ENCODE results near the gene CDK13. TPM values are rescaled to one million over a fixed set of nuclear protein-coding genes. Genes with fewer than 3 reads are reported as not detected.

CDK13 gene
- total and polyA plus RNA-seq, 9 of the 15 experiments (the other 6 are each of a cell fraction or from before 2014, with no cell fraction given): 9.8 to 46.1 (median 32.4) TPM

GRCh38 chr7:40033826-40034225 lies 83.8 kb downstream of the CDK13 start (continued):
- no peak for TF ChIP-seq BCLAF1 (IDR thresholded peaks at IDR 0.05; ENCODE audit: borderline replicate concordance in 1 of 2, control insufficient read depth in 1 of 2, low read depth in 2 of 2, low read length in 1 of 2)
- TF ChIP-seq SMARCA5 (IDR thresholded peaks at IDR 0.05): no peak

GRCh38 chr7:40041456-40041855 lies 91.4 kb downstream of the CDK13 start:
- Histone ChIP-seq H3K79me2 (ENCODE audit: control insufficient read depth, insufficient read depth, low read length) (no peaks in the 10 kb centered on the region), H3K9ac (ENCODE audit: insufficient read depth in 1 of 2, low read depth in 2 of 2, low read length in 2 of 2) (no peak overlapping the region), H2AFZ (ENCODE audit: low read depth, low read length) (no peak overlapping the region), H3K9me3 (replicated peaks; ENCODE audit: control insufficient read depth, insufficient read depth, low read depth, low read length) (no peaks in the 10 kb centered on the region), H3K4me2 (ENCODE audit: insufficient read depth, low read length) (no peak overlapping the region), H3K4me1 (replicated peaks in 1 of 2; ENCODE audit: control insufficient read depth in 2 of 2, insufficient read depth in 2 of 2, low read length in 2 of 2) (no peaks in the 10 kb centered on the region), H3K9me1 (ENCODE audit: control insufficient read depth, insufficient read depth, low read length) (no peaks in the 10 kb centered on the region), H4K20me1 (replicated peaks; ENCODE audit: control insufficient read depth, insufficient read depth, low read length) (no peaks in the 10 kb centered on the region), H3K36me3 (ENCODE audit: control insufficient read depth, insufficient read depth, low read length) (no peaks in the 10 kb centered on the region; the same call in 2 of the 3 replicates), H3K27ac (ENCODE audit: extremely low read depth, low read depth, low read length) (no peak overlapping the region), H3K27me3 (ENCODE audit: control insufficient read depth in 2 of 2, insufficient read depth in 2 of 2, low read length in 2 of 2) (no peaks in the 10 kb centered on the region), H3K4me3 (no peak overlapping the region)
- FAIRE-seq: no peak
- CTCF ChIA-PET (ENCODE audit: low intra/inter-chr PET ratio): no interaction called here
- 64% methylated on average over 2 of the region's 2 CpGs for WGBS (ENCODE audit: insufficient coverage, low coverage, missing lambda C conversion rate)
- ATAC-seq: no peak
- in situ Hi-C loops (cut with MboI) (no loop called here), intact Hi-C loops (cut with micrococcal nuclease) (no loop called here)
- no peak for DNase-seq (ENCODE audit: extremely low read depth in 1 of 4, low spot score in 3 of 4)
- no TSS peak for BruUV-seq (replicated peaks)
- POLR2A ChIA-PET: interaction anchor here (0.7 to 1.8 kb wide), 3 partner anchors 9 to 74 kb away, joined by 3 to 4 read pairs (median 4); no protein-coding TSS in a partner anchor
- TF ChIP-seq EHMT2 (IDR thresholded peaks at IDR 0.05): no peak
- TF ChIP-seq CLOCK (CRISPR knock-in tag; IDR thresholded peaks at IDR 0.05; ENCODE audit: borderline replicate concordance): no peak
- TF ChIP-seq NR2C1 (IDR thresholded peaks at IDR 0.05): no peak
- no peak for TF ChIP-seq NR2C1 (tag; IDR thresholded peaks at IDR 0.05)
- no peak for TF ChIP-seq MAFF (IDR thresholded peaks at IDR 0.05; ENCODE audit: low read length)
- TF ChIP-seq TSHZ1 (CRISPR knock-in tag; IDR thresholded peaks at IDR 0.05): no peak
- TF ChIP-seq NEUROD1 (IDR thresholded peaks at IDR 0.05; ENCODE audit: borderline replicate concordance, low read depth, low read length, partially characterized antibody): no peak
- no peak for TF ChIP-seq ETS2 (tag; IDR thresholded peaks at IDR 0.05; ENCODE audit: borderline replicate concordance, poor library complexity, severe bottlenecking)
- TF ChIP-seq HNRNPK (IDR thresholded peaks at IDR 0.05; ENCODE audit: low read depth, low read length, poor library complexity, severe bottlenecking): no peak
- no peak for TF ChIP-seq MAFG (tag; conservative IDR thresholded peaks at IDR 0.05)
